ENCODE results near the gene SLC7A6.

Gene SLC7A6

GRCh38 chr16:68348639-68349445 is 84.5 kb downstream of the SLC7A6 start:
- no peak for DNase-seq

- no peak for DNase-seq
Measured at GRCh38 chr16:68349838-68350410, 85.6 kb downstream of the SLC7A6 start.

GRCh38 chr16:68350813-68351350 is 86.6 kb downstream of the SLC7A6 start:
- no peak for DNase-seq
